Gastroesophageal sphincter (tissue), 4 donors: ENCODE results near the gene TPD52L2. TPM values are rescaled to one million over a fixed set of nuclear protein-coding genes. Genes with fewer than 3 reads are reported as not detected.

ENCODE experiments used
- ATAC-seq: fragments of 150-250 bp; one replicate; pipeline ENCODE4 v1.9.1; 2016; ENCODE audit warnings: mild to moderate bottlenecking, moderate library complexity
- H3K27ac ChIP-seq, 4 donors: fragments of 200-600 bp; sonication (generic) in 3 of 4; 1 replicate in 3 of 4; 2 replicates in 1 of 4; pipeline ENCODE4 v1.5.1; 2016 to 2019
- H3K27me3 ChIP-seq: fragments of 200-600 bp; sonication (generic); one replicate; pipeline ENCODE4 v1.5.1; 2019
- H3K36me3 ChIP-seq, 2 donors: fragments of 200-600 bp; sonication (generic); one replicate each; pipeline ENCODE4 v1.5.1; 2019; ENCODE audit warnings: control low read depth in 1 of 2
- H3K4me1 ChIP-seq, 3 donors: fragments of 200-600 bp; sonication (generic); 1 replicate in 2 of 3; 2 replicates in 1 of 3; pipeline ENCODE4 v1.5.1; 2016 to 2019; ENCODE audit warnings: control low read depth in 2 of 3
- H3K4me3 ChIP-seq, 2 donors: fragments of 200-600 bp; sonication (generic); one replicate each; pipeline ENCODE4 v1.5.1; 2019; ENCODE audit warnings: mild to moderate bottlenecking in 1 of 2, moderate library complexity in 1 of 2
- H3K9me3 ChIP-seq, 3 donors: fragments of 200-600 bp; sonication (generic); one replicate each; pipeline ENCODE4 v1.5.1; 2017 to 2019; ENCODE audit warnings: control low read depth in 2 of 3
- CTCF ChIP-seq, 4 experiments: fragments of 200-600 bp in 2 of 4; fragments of 450-650 bp in 2 of 4; sonication (generic) in 1 of 4; IDR thresholded peaks; one replicate each; pipeline ENCODE4 v1.5.1; 2017 to 2019; ENCODE audit warnings: antibody characterized with exemption in 4 of 4, mild to moderate bottlenecking in 2 of 4, moderate library complexity in 2 of 4
- EP300 ChIP-seq: sonication (generic); formaldehyde crosslinking; IDR thresholded peaks from one replicate; pipeline ENCODE4 v1.6.1; 2017; ENCODE audit warnings: antibody characterized with exemption, mild to moderate bottlenecking
- POLR2A ChIP-seq, 2 donors: fragments of 450-650 bp; IDR thresholded peaks; one replicate each; pipeline ENCODE4 v1.6.1; 2017; ENCODE audit warnings: antibody characterized with exemption in 2 of 2, mild to moderate bottlenecking in 2 of 2, moderate library complexity in 1 of 2
- POLR2AphosphoS5 ChIP-seq: sonication (generic); formaldehyde crosslinking; IDR thresholded peaks from one replicate; pipeline ENCODE4 v1.6.1; 2017; ENCODE audit warnings: antibody characterized with exemption
- WGBS, 2 donors: methylation state at CpG; one replicate each; pipeline ENCODE4 v1.1.5; 2018; ENCODE audit warnings: low coverage in 1 of 2; 5-methylcytosine and 5-hydroxymethylcytosine counted together
- total RNA-seq, 4 donors: library from RNA; depleted of rRNA; stranded (reverse); fragments of >200 nt; gene quantifications; one replicate each; pipeline ENCODE4 v1.1.0, GENCODE V29; 2016

The TPD52L2 gene
- total RNA-seq, 4 donors from 2014 or later, result 136 to 157 (median 145) TPM

- no peaks in the 10 kb centered on the region for H3K9me3 ChIP-seq
- TF ChIP-seq CTCF (IDR thresholded peaks at IDR 0.05) (no peak), EP300 (no peak), POLR2AphosphoS5 (no peak)
- H3K4me3 ChIP-seq, result no peak overlapping the region
- 58 to 67% methylated on average over 6 to 11 of the region's 12 CpGs for WGBS, 2 donors
- H3K36me3 ChIP-seq, result no peaks in the 10 kb centered on the region
- H3K4me1 ChIP-seq, result peaks cover 0 to 17% (median 2%) of the 10 kb centered on the region in 3 donors
- peaks cover 11% of the 10 kb centered on the region for H3K27me3 ChIP-seq
- no peak overlapping the region for H3K27ac ChIP-seq
- no peak for ATAC-seq
Observed at GRCh38 chr20:63823691-63824311, 41.3 kb upstream of the TPD52L2 start.

GRCh38 chr20:63825331-63826118, 39.5 kb upstream of the TPD52L2 start:
- no peak for ATAC-seq
- 90 to 100% methylated on average over 2 to 19 of the region's 25 CpGs for WGBS, 2 donors
- Histone ChIP-seq H3K27ac (no peak overlapping the region), H3K9me3 (no peaks in the 10 kb centered on the region), H3K4me1 (peaks cover 0 to 30% (median 7%) of the 10 kb centered on the region in 3 donors), H3K4me3 (no peak overlapping the region), H3K36me3 (no peaks in the 10 kb centered on the region), H3K27me3 (peaks cover 26% of the 10 kb centered on the region)
- TF ChIP-seq CTCF (IDR thresholded peaks at IDR 0.05), result no peak
- TF ChIP-seq EP300, result no peak
- TF ChIP-seq POLR2A (IDR thresholded peaks at IDR 0.05), result no peak
- no peak for TF ChIP-seq POLR2AphosphoS5

GRCh38 chr20:63826753-63827152, 38.3 kb upstream of the TPD52L2 start:
- Histone ChIP-seq H3K36me3 (no peaks in the 10 kb centered on the region), H3K4me3 (no peak overlapping the region), H3K27ac (no peak overlapping the region), H3K9me3 (no peaks in the 10 kb centered on the region), H3K4me1 (peaks cover 0 to 35% (median 8%) of the 10 kb centered on the region in 3 donors), H3K27me3 (peaks cover 30% of the 10 kb centered on the region)
- 80% methylated on average over 3 of the region's 13 CpGs; no CpG with 5 or more reads in 1 of the 2 donors for WGBS, 2 donors
- TF ChIP-seq POLR2A (IDR thresholded peaks at IDR 0.05), result no peak
- no peak for TF ChIP-seq EP300
- no peak for TF ChIP-seq CTCF (IDR thresholded peaks at IDR 0.05)
- no peak for TF ChIP-seq POLR2AphosphoS5
- ATAC-seq, result no peak

DNA sequence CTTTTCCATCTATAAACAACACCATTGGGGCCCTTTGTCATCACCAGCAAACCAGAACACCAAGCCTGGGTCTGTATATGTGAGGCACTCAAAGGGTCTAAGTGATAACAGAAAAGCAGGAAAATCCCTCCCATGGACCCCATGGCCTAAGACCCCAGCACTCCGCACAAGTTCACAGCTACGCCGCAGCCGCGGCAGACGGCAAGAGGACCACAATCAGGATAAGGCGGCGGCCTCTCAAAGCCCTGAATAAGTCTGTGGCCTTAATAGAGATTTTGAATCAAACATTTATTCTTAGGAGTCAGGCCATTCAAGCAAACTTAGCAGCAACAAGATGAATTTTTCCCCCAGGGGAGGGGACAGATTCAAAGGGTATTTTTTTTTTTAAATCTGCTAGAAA, 36.9 kb upstream of the TPD52L2 start:
- Histone ChIP-seq H3K4me1 (peaks cover 0 to 48% (median 22%) of the 10 kb centered on the region in 3 donors), H3K27ac (no peak overlapping the region), H3K36me3 (no peaks in the 10 kb centered on the region), H3K27me3 (peaks cover 41% of the 10 kb centered on the region), H3K9me3 (no peaks in the 10 kb centered on the region), H3K4me3 (peak overlapping the region in 1 of 2 donors; percentile 85)
- no peak for TF ChIP-seq CTCF (IDR thresholded peaks at IDR 0.05)
- 85 to 90% methylated on average over 6 to 8 of the region's 8 CpGs for WGBS, 2 donors
- ATAC-seq, result no peak

DNA sequence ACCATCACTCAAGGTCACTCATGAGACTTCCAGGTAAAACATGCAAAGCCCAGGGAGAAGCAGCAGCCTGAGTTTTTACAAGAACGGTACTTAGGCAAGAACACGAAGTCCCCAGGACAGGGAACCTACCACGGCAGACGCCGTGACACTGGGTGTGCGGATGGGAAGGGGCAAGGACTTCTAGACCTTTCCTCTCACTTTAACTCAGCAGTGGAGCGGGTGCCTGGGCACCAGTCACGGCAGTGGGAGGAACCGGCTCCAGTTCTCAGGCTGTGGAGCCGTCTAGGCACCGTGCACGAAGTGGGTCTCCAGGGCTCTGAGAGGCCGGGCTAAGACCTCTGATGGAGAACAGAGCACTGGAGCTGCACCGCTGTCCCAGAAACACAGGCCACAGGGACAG, 36.5 kb upstream of the TPD52L2 start:
- ATAC-seq, result no peak
- no peak overlapping the region for H3K27ac ChIP-seq
- peaks cover 41% of the 10 kb centered on the region for H3K27me3 ChIP-seq
- peak overlapping the region in 1 of 2 donors; percentile 85 for H3K4me3 ChIP-seq
- H3K36me3 ChIP-seq, result no peaks in the 10 kb centered on the region
- 83% methylated on average over 6 of the region's 14 CpGs; no CpG with 5 or more reads in 1 of the 2 donors for whole genome bisulfite sequencing, 2 donors
- peaks cover 0 to 53% (median 22%) of the 10 kb centered on the region in 3 donors for H3K4me1 ChIP-seq
- TF ChIP-seq CTCF (IDR thresholded peaks at IDR 0.05) (no peak), EP300 (no peak), POLR2AphosphoS5 (no peak), POLR2A (IDR thresholded peaks at IDR 0.05) (no peak)
- no peaks in the 10 kb centered on the region for H3K9me3 ChIP-seq
